Right atrium auricular region (tissue), 2 donors: Measurements from ENCODE around the gene PGAP6. TPM values are rescaled to one million over a fixed set of nuclear protein-coding genes. Genes with fewer than 3 reads are reported as not detected.

Experiments used
- DNase-seq: peaks from one replicate; pipeline ENCODE4 v3.0.0-alpha.2; 2019; ENCODE audit warnings: low spot score
- H3K27ac ChIP-seq, 2 donors: fragments of 200-600 bp; sonication (generic); 1 replicate in 1 of 2; 2 replicates in 1 of 2; pipeline ENCODE4 v1.5.1; 2016 to 2019
- H3K27me3 ChIP-seq, 2 donors: fragments of 200-600 bp; sonication (generic); one replicate each; pipeline versions ENCODE4 v1.5.1 to v1.6.0; 2017 to 2019
- H3K36me3 ChIP-seq: fragments of 200-600 bp; sonication (generic); one replicate; pipeline ENCODE4 v1.5.1; 2016
- H3K4me1 ChIP-seq, 2 donors: fragments of 200-600 bp; sonication (generic); one replicate each; pipeline versions ENCODE4 v1.5.1 to v1.6.0; 2017 to 2019
- H3K4me3 ChIP-seq, 2 donors: fragments of 200-600 bp; sonication (generic); 1 replicate in 1 of 2; 2 replicates in 1 of 2; pipeline ENCODE4 v1.5.1; 2017 to 2019; ENCODE audit warnings: mild to moderate bottlenecking in 1 of 2, moderate library complexity in 1 of 2
- H3K9me3 ChIP-seq, 2 donors: fragments of 200-600 bp; sonication (generic); one replicate each; pipeline ENCODE4 v1.5.1; 2019
- CTCF ChIP-seq, 2 donors: fragments of 200-600 bp; sonication (generic); IDR thresholded peaks; one replicate each; pipeline ENCODE4 v1.5.1; 2019; ENCODE audit warnings: antibody characterized with exemption in 2 of 2
- total RNA-seq, 2 donors: library from RNA; depleted of rRNA; stranded (reverse); fragments of >200 nt; gene quantifications; one replicate each; pipeline ENCODE4 v1.1.0, GENCODE V29; 2016

The PGAP6 gene
- total RNA-seq, 2 donors from 2014 or later, result 34.0 to 41.1 TPM

GRCh38 chr16:414395-415169, 32.8 kb upstream of the PGAP6 start:
- TF ChIP-seq CTCF (IDR thresholded peaks at IDR 0.05), result no peak
- no peaks in the 10 kb centered on the region for H3K4me1 ChIP-seq
- H3K36me3 ChIP-seq, result peaks cover 5% of the 10 kb centered on the region
- H3K27me3 ChIP-seq, result no peaks in the 10 kb centered on the region
- H3K27ac ChIP-seq, result no peak overlapping the region
- no peaks in the 10 kb centered on the region for H3K9me3 ChIP-seq
- no peak for DNase-seq
- H3K4me3 ChIP-seq, result no peak overlapping the region

- no peaks in the 10 kb centered on the region for H3K4me1 ChIP-seq
- no peak for DNase-seq
- H3K27ac ChIP-seq, result no peak overlapping the region
- H3K9me3 ChIP-seq, result no peaks in the 10 kb centered on the region
- H3K27me3 ChIP-seq, result no peaks in the 10 kb centered on the region
- H3K4me3 ChIP-seq, result no peak overlapping the region
- peaks cover 5% of the 10 kb centered on the region for H3K36me3 ChIP-seq
- no peak for TF ChIP-seq CTCF (IDR thresholded peaks at IDR 0.05)
Measured at GRCh38 chr16:411576-412265, 29.9 kb upstream of the PGAP6 start.

GRCh38 chr16:410516-411178, 28.9 kb upstream of the PGAP6 start:
- Histone ChIP-seq H3K4me1 (no peaks in the 10 kb centered on the region), H3K9me3 (no peaks in the 10 kb centered on the region), H3K36me3 (peaks cover 5% of the 10 kb centered on the region), H3K4me3 (no peak overlapping the region), H3K27ac (no peak overlapping the region), H3K27me3 (no peaks in the 10 kb centered on the region)
- TF ChIP-seq CTCF (IDR thresholded peaks at IDR 0.05), result no peak
- DNase-seq, result no peak

GRCh38 chr16:407253-407652, 25.5 kb upstream of the PGAP6 start:
- Histone ChIP-seq H3K36me3 (peaks cover 5% of the 10 kb centered on the region), H3K27ac (no peak overlapping the region), H3K27me3 (no peaks in the 10 kb centered on the region), H3K4me1 (peaks cover 0 to 1% of the 10 kb centered on the region in 2 donors), H3K9me3 (no peaks in the 10 kb centered on the region), H3K4me3 (no peak overlapping the region)
- no peak for DNase-seq
- no peak for TF ChIP-seq CTCF (IDR thresholded peaks at IDR 0.05)

- no peaks in the 10 kb centered on the region for H3K36me3 ChIP-seq
- no peak overlapping the region for H3K4me3 ChIP-seq
- peaks cover 0 to 5% of the 10 kb centered on the region in 2 donors for H3K4me1 ChIP-seq
- no peak overlapping the region for H3K27ac ChIP-seq
- DNase-seq, result no peak
- no peak for TF ChIP-seq CTCF (IDR thresholded peaks at IDR 0.05)
- no peaks in the 10 kb centered on the region for H3K9me3 ChIP-seq
- no peaks in the 10 kb centered on the region for H3K27me3 ChIP-seq
Measured at GRCh38 chr16:405548-406506, 24.0 kb upstream of the PGAP6 start.
